Stimulated activated naive CD4-positive, alpha-beta T cell (primary cell): ENCODE measurements around the gene PEX10.

Experiments used
- DNase-seq, 6 experiments: peaks; one replicate each; lab custom pipeline; 2025; lab: John Stamatoyannopoulos, UW

The PEX10 gene

GRCh38 chr1:2425892-2426291, 13.5 kb upstream of the PEX10 start:
- no peak for DNase-seq

GRCh38 chr1:2422523-2422922, 10.2 kb upstream of the PEX10 start:
- DNase-seq = no peak

- no peak for DNase-seq
Observed at GRCh38 chr1:2419416-2419815, 7.1 kb upstream of the PEX10 start.

GRCh38 chr1:2418791-2419320, 6.5 kb upstream of the PEX10 start:
- no peak for DNase-seq

GRCh38 chr1:2417833-2418225, 5.5 kb upstream of the PEX10 start:
- no peak for DNase-seq

GRCh38 chr1:2417083-2417832, 4.9 kb upstream of the PEX10 start:
- no peak for DNase-seq

- peak in 4 of 6 experiments; percentile 8 to 43 (median 13) for DNase-seq
Observed at GRCh38 chr1:2416403-2416802, 4.0 kb upstream of the PEX10 start.

- peak in 4 of 6 experiments; percentile 14 to 33 (median 24) for DNase-seq
Observed at GRCh38 chr1:2415801-2416208, 3.4 kb upstream of the PEX10 start.

GRCh38 chr1:2415337-2415736, 3.0 kb upstream of the PEX10 start:
- DNase-seq = no peak

GRCh38 chr1:2414297-2414958, 2.1 kb upstream of the PEX10 start:
- DNase-seq = peak; percentile 48 to 81 (median 74)

GRCh38 chr1:2413495-2414296, 1.3 kb upstream of the PEX10 start:
- DNase-seq = peak in 2 of 6 experiments; percentile 24 to 28

- DNase-seq = peak in 3 of 6 experiments; percentile 34 to 41 (median 34)
Observed at GRCh38 chr1:2412773-2413494, 570 bp upstream of the PEX10 start.

GRCh38 chr1:2411801-2412394, 466 bp downstream of the PEX10 start:
- DNase-seq = no peak

- DNase-seq = no peak
Observed at GRCh38 chr1:2409745-2410144, 2.6 kb downstream of the PEX10 start.

- no peak for DNase-seq
Observed at GRCh38 chr1:2408859-2409276, 3.5 kb downstream of the PEX10 start.

GRCh38 chr1:2408456-2408855, 3.9 kb downstream of the PEX10 start:
- no peak for DNase-seq

- DNase-seq = no peak
Observed at GRCh38 chr1:2407991-2408275, 4.4 kb downstream of the PEX10 start.

GRCh38 chr1:2407166-2407990, 5.0 kb downstream of the PEX10 start:
- DNase-seq = no peak

GRCh38 chr1:2406451-2407041, 5.8 kb downstream of the PEX10 start:
- DNase-seq = no peak

GRCh38 chr1:2405588-2406295, 6.6 kb downstream of the PEX10 start:
- no peak for DNase-seq
